HG03060 (cell line): ENCODE data around the gene P3H2.

Source experiments
- ATAC-seq: cut with Tn5 transposase; IDR thresholded peaks from one replicate; pipeline ENCODE4 v1.9.1; 2021; ENCODE audit warnings: low read depth, moderate number of reproducible peaks; ENCODE audit not compliant: unreplicated experiment

The P3H2 gene

GRCh38 chr3:190027116-190027515 lies 93.6 kb downstream of the P3H2 start:
- ATAC-seq = no peak

- no peak for ATAC-seq
Observed at GRCh38 chr3:190026154-190026553, 94.5 kb downstream of the P3H2 start.

GRCh38 chr3:190024912-190025311 lies 95.8 kb downstream of the P3H2 start:
- ATAC-seq = peak; percentile 73

- ATAC-seq = no peak
Observed at GRCh38 chr3:190019844-190020243, 100.9 kb downstream of the P3H2 start.

GRCh38 chr3:190019006-190019405 lies 101.7 kb downstream of the P3H2 start:
- ATAC-seq = no peak

- ATAC-seq = no peak
Observed at GRCh38 chr3:190018460-190018859, 102.2 kb downstream of the P3H2 start.

- ATAC-seq = no peak
Observed at GRCh38 chr3:190017521-190018288, 103.0 kb downstream of the P3H2 start.

- ATAC-seq = no peak
Observed at GRCh38 chr3:190016966-190017365, 103.7 kb downstream of the P3H2 start.

GRCh38 chr3:190014940-190015339 lies 105.8 kb downstream of the P3H2 start:
- no peak for ATAC-seq

- no peak for ATAC-seq
Observed at GRCh38 chr3:190013943-190014924, 106.5 kb downstream of the P3H2 start.

- ATAC-seq = no peak
Observed at GRCh38 chr3:190012784-190013183, 107.9 kb downstream of the P3H2 start.

GRCh38 chr3:190012314-190012782 lies 108.3 kb downstream of the P3H2 start:
- ATAC-seq = no peak

- no peak for ATAC-seq
Observed at GRCh38 chr3:190010486-190010885, 110.2 kb downstream of the P3H2 start.

GRCh38 chr3:190009614-190010013 lies 111.1 kb downstream of the P3H2 start:
- no peak for ATAC-seq

GRCh38 chr3:190008432-190008831 lies 112.3 kb downstream of the P3H2 start:
- ATAC-seq = no peak

GRCh38 chr3:190005343-190006113 lies 115.2 kb downstream of the P3H2 start:
- no peak for ATAC-seq

- ATAC-seq = no peak
Observed at GRCh38 chr3:190004656-190005055, 116.0 kb downstream of the P3H2 start.

- no peak for ATAC-seq
Observed at GRCh38 chr3:190003681-190004123, 117.0 kb downstream of the P3H2 start.

GRCh38 chr3:190003068-190003467 lies 117.6 kb downstream of the P3H2 start:
- no peak for ATAC-seq

GRCh38 chr3:190001426-190001825 lies 119.3 kb downstream of the P3H2 start:
- ATAC-seq = no peak

GRCh38 chr3:190000861-190001196 lies 119.9 kb downstream of the P3H2 start:
- no peak for ATAC-seq
